Measurements from ENCODE around the gene CCR3.

The CCR3 gene

DNA sequence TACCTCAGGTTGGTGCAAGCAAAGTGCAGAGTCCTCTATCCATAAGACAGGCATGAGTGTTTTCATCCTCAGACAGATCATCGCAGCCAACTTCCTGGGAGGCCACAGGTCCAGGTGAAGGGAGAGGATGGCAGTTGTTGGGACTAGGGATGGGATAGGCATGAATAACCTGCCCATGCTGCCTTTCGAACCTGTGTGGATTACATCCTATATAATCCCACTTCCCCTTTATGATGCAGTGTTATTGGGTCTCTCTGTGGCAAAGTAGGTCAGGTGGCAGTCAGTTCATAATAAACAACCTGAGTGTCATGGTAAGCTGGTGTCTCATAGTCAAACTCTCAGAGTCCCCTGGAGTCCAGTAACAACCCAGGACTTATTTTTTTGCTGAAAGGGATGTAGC is 40.4 kb downstream of the CCR3 start:
- no peak overlapping the region for H3K27ac ChIP-seq
- TF ChIP-seq, protein P1, sequence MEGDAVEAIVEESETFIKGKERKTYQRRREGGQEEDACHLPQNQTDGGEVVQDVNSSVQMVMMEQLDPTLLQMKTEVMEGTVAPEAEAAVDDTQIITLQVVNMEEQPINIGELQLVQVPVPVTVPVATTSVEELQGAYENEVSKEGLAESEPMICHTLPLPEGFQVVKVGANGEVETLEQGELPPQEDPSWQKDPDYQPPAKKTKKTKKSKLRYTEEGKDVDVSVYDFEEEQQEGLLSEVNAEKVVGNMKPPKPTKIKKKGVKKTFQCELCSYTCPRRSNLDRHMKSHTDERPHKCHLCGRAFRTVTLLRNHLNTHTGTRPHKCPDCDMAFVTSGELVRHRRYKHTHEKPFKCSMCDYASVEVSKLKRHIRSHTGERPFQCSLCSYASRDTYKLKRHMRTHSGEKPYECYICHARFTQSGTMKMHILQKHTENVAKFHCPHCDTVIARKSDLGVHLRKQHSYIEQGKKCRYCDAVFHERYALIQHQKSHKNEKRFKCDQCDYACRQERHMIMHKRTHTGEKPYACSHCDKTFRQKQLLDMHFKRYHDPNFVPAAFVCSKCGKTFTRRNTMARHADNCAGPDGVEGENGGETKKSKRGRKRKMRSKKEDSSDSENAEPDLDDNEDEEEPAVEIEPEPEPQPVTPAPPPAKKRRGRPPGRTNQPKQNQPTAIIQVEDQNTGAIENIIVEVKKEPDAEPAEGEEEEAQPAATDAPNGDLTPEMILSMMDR (conservative IDR thresholded peaks at IDR 0.05): no peak
- no peak for TF ChIP-seq ZFX (IDR thresholded peaks at IDR 0.05)

DNA sequence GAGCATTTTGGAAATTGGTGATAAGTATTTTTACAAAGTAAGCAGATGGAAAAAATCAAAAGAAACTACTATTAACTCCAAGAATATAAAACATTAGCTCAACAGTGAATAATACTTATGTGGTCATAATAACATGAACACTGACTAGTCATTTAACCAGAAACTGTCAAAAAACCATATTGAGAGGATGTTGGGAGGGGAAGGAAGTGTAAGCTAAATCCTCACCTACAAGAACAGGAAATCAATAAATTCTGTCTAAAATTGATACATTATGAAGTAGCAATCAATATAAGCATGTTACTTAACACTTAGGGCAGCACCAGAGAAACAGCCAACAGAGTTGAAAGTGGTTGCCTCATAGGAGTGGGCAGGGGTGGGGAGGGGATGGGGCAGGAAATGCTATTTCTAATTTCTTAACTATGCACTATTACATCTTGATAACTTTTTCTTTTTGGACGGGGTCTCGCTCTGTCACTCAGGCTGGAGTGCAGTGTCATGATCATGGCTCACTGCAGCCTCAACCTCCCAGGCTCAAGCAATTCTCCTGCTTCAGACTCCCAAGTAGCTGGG is 41.7 kb downstream of the CCR3 start:
- TF ChIP-seq, protein P1 (conservative IDR thresholded peaks at IDR 0.05): no peak
- TF ChIP-seq ZFX (IDR thresholded peaks at IDR 0.05): no peak
- no peak overlapping the region for H3K27ac ChIP-seq

DNA sequence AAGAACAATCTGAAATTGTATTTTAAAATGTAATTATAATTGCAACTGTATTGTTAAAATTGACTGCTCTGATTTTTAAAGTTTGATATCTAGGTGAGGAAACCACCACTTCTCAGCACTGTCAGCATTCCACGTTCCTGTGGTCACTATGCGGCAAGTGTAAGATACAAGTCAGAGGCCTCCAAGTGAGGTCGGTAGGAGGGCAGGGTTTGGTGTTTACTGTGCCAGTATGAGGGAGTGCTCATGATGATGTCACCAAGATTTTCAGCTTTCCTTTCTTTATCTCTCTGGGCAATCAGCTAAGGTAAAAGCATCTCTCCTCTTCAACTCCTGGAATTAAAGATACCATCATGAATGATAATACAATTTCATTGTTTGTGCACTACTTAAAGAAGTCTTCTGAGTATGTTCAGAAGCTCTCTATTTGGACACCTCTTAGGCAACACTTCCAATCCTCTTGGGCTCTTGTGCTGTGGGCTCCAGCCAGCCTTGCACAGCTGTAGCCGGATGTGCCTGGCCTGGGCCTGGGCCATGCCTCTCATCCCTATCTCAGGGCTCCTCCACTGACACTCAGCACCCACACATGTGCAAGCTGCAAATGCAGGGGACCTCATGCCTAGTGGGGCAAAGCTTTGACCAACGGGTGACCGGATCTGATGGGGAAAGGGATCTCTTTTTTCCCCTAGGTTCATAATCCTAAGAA is 42.9 kb downstream of the CCR3 start:
- no peak overlapping the region for H3K27ac ChIP-seq
- TF ChIP-seq, protein P1 (conservative IDR thresholded peaks at IDR 0.05): no peak
- no peak for TF ChIP-seq ZFX (IDR thresholded peaks at IDR 0.05)

DNA sequence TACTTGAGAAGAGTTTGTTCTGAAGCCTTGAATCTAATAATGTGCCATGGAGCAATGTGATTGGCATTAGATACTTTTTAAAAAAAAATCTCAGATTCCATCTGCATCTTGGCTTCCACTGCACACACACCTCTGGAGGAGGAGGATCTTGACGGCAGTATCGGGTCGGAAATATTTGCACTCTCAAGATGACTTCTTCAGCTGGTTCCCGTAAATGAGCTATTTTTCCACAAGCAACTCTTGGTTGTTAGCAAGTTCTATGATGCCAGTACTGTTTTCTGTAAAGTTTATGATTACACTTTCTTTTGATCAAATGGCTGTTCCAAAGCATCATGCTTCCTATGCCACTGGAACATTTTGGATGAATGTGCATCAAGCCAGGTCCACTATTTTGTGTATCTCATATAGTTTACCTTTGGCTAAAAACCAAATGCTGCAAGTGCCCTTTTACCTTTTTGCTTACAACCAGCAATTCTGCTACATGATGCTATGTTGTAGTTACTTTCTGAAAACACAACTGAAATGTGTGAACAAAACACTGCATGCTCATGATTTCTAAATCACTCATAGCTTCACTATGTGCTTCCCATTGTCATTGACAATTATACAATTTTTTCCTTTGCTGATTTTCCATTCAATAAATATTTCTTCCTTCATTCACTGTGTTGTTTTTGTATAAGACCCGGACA is 43.8 kb downstream of the CCR3 start:
- no peak for TF ChIP-seq ZFX (IDR thresholded peaks at IDR 0.05)
- TF ChIP-seq, protein P1 (conservative IDR thresholded peaks at IDR 0.05): no peak
- no peak overlapping the region for H3K27ac ChIP-seq

- TF ChIP-seq ZFX (IDR thresholded peaks at IDR 0.05): no peak
- TF ChIP-seq, protein P1 (conservative IDR thresholded peaks at IDR 0.05): no peak
- H3K27ac ChIP-seq: no peak overlapping the region
Measured at GRCh38 chr3:46286947-46287565, 44.8 kb downstream of the CCR3 start.

DNA sequence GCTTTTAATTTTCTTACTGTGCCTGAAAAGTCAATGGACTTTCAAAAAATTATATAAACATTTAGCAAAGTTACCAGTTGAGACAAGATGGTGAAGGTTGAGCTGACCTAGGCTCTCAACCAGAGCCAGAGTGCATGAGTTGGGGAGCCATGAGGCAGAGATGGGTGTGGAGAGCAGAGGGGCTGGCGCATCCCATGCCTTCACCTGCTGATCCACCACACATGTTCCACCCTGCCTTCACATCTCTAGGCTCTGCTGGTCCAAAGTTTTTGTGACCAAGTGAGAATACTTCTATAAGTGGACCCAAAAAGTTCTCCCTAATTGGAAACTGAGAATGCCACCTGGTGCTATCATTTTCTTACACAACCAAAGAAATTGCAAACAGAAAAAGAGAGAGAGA is 47.3 kb downstream of the CCR3 start:
- no peak for TF ChIP-seq ZFX (IDR thresholded peaks at IDR 0.05)
- TF ChIP-seq, protein P1 (conservative IDR thresholded peaks at IDR 0.05): no peak
- H3K27ac ChIP-seq: no peak overlapping the region

GRCh38 chr3:46289966-46290365 is 47.7 kb downstream of the CCR3 start:
- H3K27ac ChIP-seq: no peak overlapping the region
- TF ChIP-seq ZFX (IDR thresholded peaks at IDR 0.05): no peak
- TF ChIP-seq, protein P1 (conservative IDR thresholded peaks at IDR 0.05): no peak
